HFFc6 (cell line): Measurements from ENCODE around the gene ARL13B. TPM values are rescaled to one million over a fixed set of nuclear protein-coding genes. Genes with fewer than 3 reads are reported as not detected.

Source experiments
- DNase-seq: peaks from one replicate; pipeline ENCODE4 v3.0.0-alpha.2; 2018
- H3K27ac Mint-ChIP-seq: 2 replicates; pipeline ENCODE4 v1.8.0; 2020; ENCODE audit warnings: mild to moderate bottlenecking, mixed read lengths
- H3K27me3 Mint-ChIP-seq: 2 replicates; pipeline ENCODE4 v1.8.0; 2021; ENCODE audit warnings: mild to moderate bottlenecking, moderate library complexity, mixed read lengths; ENCODE audit not compliant: insufficient read depth
- H3K36me3 Mint-ChIP-seq: 2 replicates; pipeline ENCODE4 v1.8.0; 2021; ENCODE audit warnings: low read depth, mixed read lengths
- H3K4me1 Mint-ChIP-seq: 2 replicates; pipeline ENCODE4 v1.8.0; 2020; ENCODE audit warnings: low read depth, mixed read lengths
- H3K4me3 Mint-ChIP-seq: 2 replicates; pipeline ENCODE4 v1.8.0; 2020; ENCODE audit warnings: mild to moderate bottlenecking, moderate library complexity, mixed read lengths
- H3K9me3 Mint-ChIP-seq: 2 replicates; pipeline ENCODE4 v1.8.0; 2020; ENCODE audit warnings: mild to moderate bottlenecking, mixed read lengths
- total RNA-seq, 6 experiments: library from RNA; stranded (reverse); fragmentation: NEBNext Ultra II Directional; extraction: Animal tissue kit (Norgen Biotek cat#: 25700); gene quantifications; 2 replicates in 1 of 6; 3 replicates in 5 of 6; pipeline ENCODE4 v1.2.3, GENCODE V29; 2021
- TF ChIP-seq, protein P1 (sequence below): fragments of 200-600 bp; sonication (generic); IDR thresholded peaks from 2 replicates; pipeline ENCODE4 v1.5.0; 2021; ENCODE audit warnings: antibody characterized with exemption, mild to moderate bottlenecking

The ARL13B gene
- total RNA-seq, 6 experiments from 2014 or later, result 5.0 to 10.6 (median 8.5) TPM

DNA sequence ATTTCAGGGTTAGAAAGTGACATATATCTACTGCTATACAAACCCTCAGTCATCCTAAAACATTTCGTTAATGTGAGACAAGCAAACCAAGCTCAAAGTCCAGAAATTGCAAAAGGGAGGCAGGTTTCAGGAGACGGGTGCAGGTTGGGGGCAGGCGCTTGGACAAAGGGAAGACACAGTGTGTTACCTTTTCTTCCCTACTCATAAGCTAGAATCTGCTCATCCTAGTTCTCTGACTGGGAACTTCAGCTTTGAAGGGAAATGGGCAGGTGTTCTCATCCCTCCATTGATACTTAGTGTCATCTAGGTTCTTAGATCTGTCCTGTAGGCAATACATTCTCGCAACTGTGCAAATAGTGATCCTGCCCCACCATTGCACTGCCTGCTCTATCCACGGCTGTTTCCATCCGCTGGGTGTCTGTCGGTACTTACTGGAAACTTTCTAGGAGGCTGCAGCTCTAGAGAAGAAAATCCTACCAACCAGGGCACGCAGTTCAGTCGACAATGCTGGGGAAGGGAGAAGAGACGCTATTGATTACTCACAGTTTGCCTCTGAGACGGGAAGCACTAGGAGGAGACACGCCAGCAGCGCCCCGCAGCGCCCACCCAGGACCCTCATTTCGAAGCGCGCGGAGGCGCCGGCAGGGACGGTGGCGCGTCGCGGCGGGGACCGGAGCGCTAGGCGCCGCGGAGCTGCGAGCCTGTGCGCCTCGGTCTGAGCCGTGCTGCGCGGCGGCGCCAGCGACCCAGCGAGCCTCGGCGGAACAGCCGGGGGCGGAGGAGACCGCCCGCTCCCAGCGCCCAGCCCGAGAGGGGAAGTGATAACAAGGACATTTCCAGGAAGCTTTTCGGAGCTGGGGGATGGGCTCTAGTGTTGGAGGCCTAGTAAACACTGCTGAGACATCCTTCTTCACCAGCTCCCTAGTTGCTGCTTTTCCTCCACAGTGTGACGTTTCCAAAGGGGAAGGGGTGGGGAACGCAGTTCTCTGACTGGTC, 6.5 kb upstream of the ARL13B start, which contains the start of gene PROS1:
PROS1 (minus strand) TSS at position 766 of the 996 bp plus-strand sequence; CDS start at position 619, 147 bp downstream.
- no peaks in the 10 kb centered on the region for H3K9me3 Mint-ChIP-seq
- peak; percentile 44 for DNase-seq
- H3K4me1 Mint-ChIP-seq, result peaks cover 21% of the 10 kb centered on the region
- TF ChIP-seq, protein P1, sequence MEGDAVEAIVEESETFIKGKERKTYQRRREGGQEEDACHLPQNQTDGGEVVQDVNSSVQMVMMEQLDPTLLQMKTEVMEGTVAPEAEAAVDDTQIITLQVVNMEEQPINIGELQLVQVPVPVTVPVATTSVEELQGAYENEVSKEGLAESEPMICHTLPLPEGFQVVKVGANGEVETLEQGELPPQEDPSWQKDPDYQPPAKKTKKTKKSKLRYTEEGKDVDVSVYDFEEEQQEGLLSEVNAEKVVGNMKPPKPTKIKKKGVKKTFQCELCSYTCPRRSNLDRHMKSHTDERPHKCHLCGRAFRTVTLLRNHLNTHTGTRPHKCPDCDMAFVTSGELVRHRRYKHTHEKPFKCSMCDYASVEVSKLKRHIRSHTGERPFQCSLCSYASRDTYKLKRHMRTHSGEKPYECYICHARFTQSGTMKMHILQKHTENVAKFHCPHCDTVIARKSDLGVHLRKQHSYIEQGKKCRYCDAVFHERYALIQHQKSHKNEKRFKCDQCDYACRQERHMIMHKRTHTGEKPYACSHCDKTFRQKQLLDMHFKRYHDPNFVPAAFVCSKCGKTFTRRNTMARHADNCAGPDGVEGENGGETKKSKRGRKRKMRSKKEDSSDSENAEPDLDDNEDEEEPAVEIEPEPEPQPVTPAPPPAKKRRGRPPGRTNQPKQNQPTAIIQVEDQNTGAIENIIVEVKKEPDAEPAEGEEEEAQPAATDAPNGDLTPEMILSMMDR, result peak; percentile 10; the same call in 1 of the 2 replicates
- peak within 1 kb of the TSS; percentile 87 for H3K27ac Mint-ChIP-seq
- peak within 1 kb of the TSS; percentile 86 for H3K4me3 Mint-ChIP-seq
- H3K27me3 Mint-ChIP-seq, result no peaks in the 10 kb centered on the region; the same call in 1 of the 2 replicates
- no peaks in the 10 kb centered on the region for H3K36me3 Mint-ChIP-seq

DNA sequence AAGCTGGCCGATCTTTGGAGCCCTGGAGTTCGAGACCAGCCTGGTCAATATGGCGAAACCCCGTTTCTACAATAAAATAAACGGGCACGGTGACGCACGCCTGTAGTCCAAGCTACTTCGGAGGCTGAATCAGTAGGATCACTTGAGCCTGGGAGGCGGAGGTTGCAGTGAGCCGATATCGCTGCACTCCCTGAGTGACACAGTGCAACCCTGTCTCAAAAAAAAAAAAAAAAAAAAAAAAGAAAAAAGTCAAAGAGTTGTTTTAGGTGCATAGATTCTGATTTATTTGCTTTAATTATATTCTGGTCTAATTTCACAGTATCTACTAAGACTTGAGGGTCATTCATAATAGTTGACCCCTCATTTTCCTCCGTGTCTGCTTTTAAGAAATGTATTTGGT, 1.7 kb downstream of the ARL13B start:
- Mint-ChIP-seq H3K27ac (no peak overlapping the region), H3K4me1 (peaks cover 27% of the 10 kb centered on the region), H3K36me3 (no peaks in the 10 kb centered on the region), H3K27me3 (no peaks in the 10 kb centered on the region; the same call in none of the 2 replicates), H3K4me3 (peak overlapping the region; percentile 92), H3K9me3 (no peaks in the 10 kb centered on the region)
- TF ChIP-seq, protein P1, result no peak
- no peak for DNase-seq

GRCh38 chr3:93983408-93983807, 3.5 kb downstream of the ARL13B start:
- DNase-seq, result no peak
- peaks cover 37% of the 10 kb centered on the region for H3K4me1 Mint-ChIP-seq
- H3K9me3 Mint-ChIP-seq, result no peaks in the 10 kb centered on the region
- no peaks in the 10 kb centered on the region for H3K36me3 Mint-ChIP-seq
- no peak overlapping the region for H3K27ac Mint-ChIP-seq
- no peaks in the 10 kb centered on the region; the same call in 1 of the 2 replicates for H3K27me3 Mint-ChIP-seq
- no peak overlapping the region for H3K4me3 Mint-ChIP-seq
- TF ChIP-seq, protein P1, result no peak

- no peak for DNase-seq
- Mint-ChIP-seq H3K4me3 (no peak overlapping the region), H3K27ac (no peak overlapping the region), H3K27me3 (no peaks in the 10 kb centered on the region; the same call in 1 of the 2 replicates), H3K36me3 (no peaks in the 10 kb centered on the region), H3K4me1 (peaks cover 42% of the 10 kb centered on the region), H3K9me3 (no peaks in the 10 kb centered on the region)
- TF ChIP-seq, protein P1, result no peak
These were observed 4.7 kb downstream of the ARL13B start for GRCh38 chr3:93984618-93985017.

DNA sequence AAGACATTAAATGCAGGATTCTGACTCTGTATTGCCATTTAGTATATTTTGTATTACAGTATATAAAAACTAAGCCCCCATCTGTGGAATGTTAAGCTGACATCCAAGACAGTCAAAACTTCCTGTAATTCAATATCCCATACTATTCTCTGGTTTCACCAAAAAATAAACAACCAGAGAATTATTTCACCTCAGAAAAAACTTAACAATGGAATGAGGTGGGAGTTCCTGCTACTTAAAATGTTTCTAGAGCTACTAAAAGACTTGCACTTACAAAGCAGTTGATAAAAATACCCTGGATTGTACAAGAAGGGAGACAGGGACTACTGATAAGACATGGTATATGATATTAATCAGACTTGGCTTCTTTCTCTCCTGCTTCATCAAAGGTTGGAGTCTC, 8.3 kb downstream of the ARL13B start:
- H3K36me3 Mint-ChIP-seq, result no peaks in the 10 kb centered on the region
- no peak overlapping the region for H3K27ac Mint-ChIP-seq
- no peak overlapping the region for H3K4me3 Mint-ChIP-seq
- DNase-seq, result no peak
- no peaks in the 10 kb centered on the region for H3K27me3 Mint-ChIP-seq
- TF ChIP-seq, protein P1, result no peak
- peaks cover 19% of the 10 kb centered on the region for H3K4me1 Mint-ChIP-seq
- no peaks in the 10 kb centered on the region for H3K9me3 Mint-ChIP-seq
